PC-9 (cell line): ENCODE measurements around the gene RRP7A.
"Not testable (repeated sequence)": the region's sequence is repeated elsewhere in the genome, so short reads cannot be mapped to it uniquely, and the experiment has no call there.

Experiments
- CTCF ChIP-seq: fragments of 200-600 bp; sonication (generic); conservative IDR thresholded peaks from 2 replicates; pipeline ENCODE4 v1.6.1; 2017; ENCODE audit warnings: mixed run types, antibody characterized with exemption, mild to moderate bottlenecking, moderate library complexity
- EZH2 ChIP-seq: fragments of 200-600 bp; sonication (generic); IDR thresholded peaks from 2 replicates; pipeline ENCODE4 v1.8.0; 2017; ENCODE audit warnings: antibody characterized with exemption, low read depth

GRCh38 chr22:42536634-42537033 lies 17.0 kb upstream of the RRP7A start:
- not testable (repeated sequence) for TF ChIP-seq CTCF, EZH2
